Lung (tissue), 12 donors: ENCODE results near the gene ITGA1. TPM values are rescaled to one million over a fixed set of nuclear protein-coding genes. Genes with fewer than 3 reads are reported as not detected.

ENCODE experiments used
- ATAC-seq: fragments of 200-7000 bp; cut with Tn5 transposase; one replicate; pipeline ENCODE4 v1.9.1; 2020; ENCODE audit warnings: moderate number of reproducible peaks; ENCODE audit not compliant: insufficient read depth, low FRiP score
- DNase-seq, 3 donors: peaks; one replicate each; pipeline ENCODE4 v3.0.0-alpha.2; 2013 to 2017
- H3K27ac ChIP-seq, 2 donors: one replicate each; pipeline ENCODE4 v1.5.1; 2013; ENCODE audit warnings: mild to moderate bottlenecking in 2 of 2, moderate library complexity in 2 of 2, control low read depth in 1 of 2, inconsistent platforms in 1 of 2, low read depth in 1 of 2, low read length in 1 of 2
- H3K27me3 ChIP-seq, 3 donors: one replicate each; pipeline ENCODE4 v1.5.1; 2013; ENCODE audit warnings: low read length in 2 of 3; ENCODE audit not compliant: control insufficient read depth in 3 of 3, insufficient read depth in 3 of 3
- H3K36me3 ChIP-seq, 4 donors: one replicate each; pipeline ENCODE4 v1.5.1; 2013; ENCODE audit warnings: low read length in 4 of 4, mild to moderate bottlenecking in 1 of 4, moderate library complexity in 1 of 4; ENCODE audit not compliant: control insufficient read depth in 4 of 4, insufficient read depth in 4 of 4
- H3K4me1 ChIP-seq, 5 donors: one replicate each; pipeline ENCODE4 v1.5.1; 2013; ENCODE audit warnings: low read length in 5 of 5, mild to moderate bottlenecking in 2 of 5, moderate library complexity in 1 of 5; ENCODE audit not compliant: control insufficient read depth in 5 of 5, insufficient read depth in 5 of 5
- H3K4me3 ChIP-seq: one replicate; pipeline ENCODE4 v1.5.1; 2013; ENCODE audit warnings: mild to moderate bottlenecking, control low read depth, moderate library complexity
- H3K9ac ChIP-seq, 2 donors: one replicate each; pipeline ENCODE4 v1.5.1; 2013; ENCODE audit warnings: low read length in 2 of 2, control low read depth in 1 of 2; ENCODE audit not compliant: insufficient read depth in 1 of 2
- H3K9me3 ChIP-seq, 4 donors: one replicate each; pipeline ENCODE4 v1.5.1; 2013; ENCODE audit warnings: low read length in 3 of 4, mild to moderate bottlenecking in 1 of 4, moderate library complexity in 1 of 4; ENCODE audit not compliant: control insufficient read depth in 4 of 4, insufficient read depth in 3 of 4
- WGBS, 2 donors: extraction: QIAGEN DNeasy Blood & Tissue Kit; methylation state at CpG; one replicate each; pipeline ENCODE4 v1.1.7; 2013; 5-methylcytosine and 5-hydroxymethylcytosine counted together
- polyA plus RNA-seq, 2 donors: library from polyadenylated mRNA; stranded (reverse); fragments of 200-250 nt; gene quantifications; one replicate each; pipeline ENCODE4 v1.2.1, GENCODE V29; 2013
- total RNA-seq, 2 donors: library from RNA; depleted of rRNA in 1 of 2; stranded (reverse); fragments of >200 nt in 1 of 2; gene quantifications; one replicate each; pipeline ENCODE4 v1.2.1, GENCODE V29; 2014 to 2021
- TF ChIP-seq, protein P1 (sequence below): IDR thresholded peaks from 2 replicates; pipeline ENCODE4 v1.5.1; 2012; ENCODE audit warnings: mild to moderate bottlenecking; ENCODE audit errors: control extremely low read depth, extremely low read depth
- donor health status: control.
- donor health status: control.
- donor health status: Bipolar disorder and iron deficiency.
- donor health status: healthy.
- donor health status: DM: yes; HTN: yes; CAD: no.

ITGA1 gene
- total and polyA plus RNA-seq, 4 donors, result 8.8 to 119 (median 47.6) TPM

DNA sequence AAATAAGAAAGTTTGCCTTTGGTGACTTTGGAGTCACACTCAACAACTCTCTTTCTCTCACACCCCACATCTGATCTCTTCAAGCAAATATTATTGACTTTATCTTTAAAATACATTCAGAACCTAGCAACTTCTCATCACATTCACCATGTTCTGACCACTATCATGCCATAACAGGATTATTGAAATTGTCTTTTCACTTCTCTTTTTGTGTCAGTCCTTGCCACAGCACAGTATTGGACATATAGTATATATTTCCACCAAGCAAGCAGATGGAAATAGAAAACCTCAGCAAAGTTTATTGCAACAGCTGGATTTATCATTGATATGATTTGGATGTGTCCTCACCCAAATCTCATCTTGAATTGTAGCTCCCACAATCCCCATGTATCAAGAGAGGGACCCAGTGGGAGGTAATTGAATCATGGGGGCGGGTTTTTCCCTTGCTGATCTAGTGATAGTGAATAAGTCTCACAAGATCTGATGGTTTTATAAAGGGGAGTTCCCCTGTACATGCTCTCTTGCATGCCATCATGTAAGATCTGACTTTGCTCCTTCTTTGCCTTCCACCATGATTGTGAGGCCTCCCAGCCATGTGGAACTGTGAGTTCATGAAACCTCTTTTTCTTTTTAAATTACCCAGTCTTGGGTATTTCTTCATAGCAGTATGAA is 26.9 kb upstream of the ITGA1 start:
- peaks cover 0 to 4% (median 0%) of the 10 kb centered on the region in 5 donors for H3K4me1 ChIP-seq
- no peak overlapping the region for H3K27ac ChIP-seq
- no peaks in the 10 kb centered on the region for H3K9me3 ChIP-seq
- TF ChIP-seq, protein P1, sequence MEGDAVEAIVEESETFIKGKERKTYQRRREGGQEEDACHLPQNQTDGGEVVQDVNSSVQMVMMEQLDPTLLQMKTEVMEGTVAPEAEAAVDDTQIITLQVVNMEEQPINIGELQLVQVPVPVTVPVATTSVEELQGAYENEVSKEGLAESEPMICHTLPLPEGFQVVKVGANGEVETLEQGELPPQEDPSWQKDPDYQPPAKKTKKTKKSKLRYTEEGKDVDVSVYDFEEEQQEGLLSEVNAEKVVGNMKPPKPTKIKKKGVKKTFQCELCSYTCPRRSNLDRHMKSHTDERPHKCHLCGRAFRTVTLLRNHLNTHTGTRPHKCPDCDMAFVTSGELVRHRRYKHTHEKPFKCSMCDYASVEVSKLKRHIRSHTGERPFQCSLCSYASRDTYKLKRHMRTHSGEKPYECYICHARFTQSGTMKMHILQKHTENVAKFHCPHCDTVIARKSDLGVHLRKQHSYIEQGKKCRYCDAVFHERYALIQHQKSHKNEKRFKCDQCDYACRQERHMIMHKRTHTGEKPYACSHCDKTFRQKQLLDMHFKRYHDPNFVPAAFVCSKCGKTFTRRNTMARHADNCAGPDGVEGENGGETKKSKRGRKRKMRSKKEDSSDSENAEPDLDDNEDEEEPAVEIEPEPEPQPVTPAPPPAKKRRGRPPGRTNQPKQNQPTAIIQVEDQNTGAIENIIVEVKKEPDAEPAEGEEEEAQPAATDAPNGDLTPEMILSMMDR, result no peak
- WGBS, 2 donors, result 92 to 100% methylated on average over 1 of the region's 1 CpG
- no peak overlapping the region for H3K9ac ChIP-seq
- no peaks in the 10 kb centered on the region for H3K27me3 ChIP-seq
- H3K36me3 ChIP-seq, result no peaks in the 10 kb centered on the region
- H3K4me3 ChIP-seq, result no peak overlapping the region
- ATAC-seq, result no peak
- no peak for DNase-seq

DNA sequence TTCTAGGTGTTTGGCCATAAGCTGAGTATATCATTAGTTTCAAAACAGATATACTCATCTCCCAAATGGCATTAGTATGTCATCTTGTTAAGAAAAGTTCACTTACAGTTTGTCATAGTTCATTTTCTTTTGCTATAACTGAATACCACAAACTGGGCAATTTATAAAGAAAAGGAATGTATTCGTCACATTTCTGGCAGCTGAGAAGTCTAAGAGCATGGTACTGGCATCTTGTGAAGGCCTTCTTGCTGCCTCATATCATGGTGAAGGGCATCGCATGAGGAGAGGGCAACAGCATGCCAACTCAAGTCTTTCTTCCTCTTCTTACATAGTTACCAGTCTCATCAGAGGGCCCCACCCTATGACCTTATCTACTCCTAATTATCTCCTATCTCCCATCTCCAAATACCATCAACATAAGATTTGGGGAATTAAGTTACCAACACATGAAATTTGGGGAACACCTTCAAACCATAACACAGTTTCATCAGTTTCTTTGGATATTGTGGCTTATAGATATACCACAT is 20.4 kb upstream of the ITGA1 start:
- TF ChIP-seq, protein P1, result no peak
- H3K27ac ChIP-seq, result no peak overlapping the region
- 89 to 93% methylated on average over 2 of the region's 2 CpGs for WGBS, 2 donors

DNA sequence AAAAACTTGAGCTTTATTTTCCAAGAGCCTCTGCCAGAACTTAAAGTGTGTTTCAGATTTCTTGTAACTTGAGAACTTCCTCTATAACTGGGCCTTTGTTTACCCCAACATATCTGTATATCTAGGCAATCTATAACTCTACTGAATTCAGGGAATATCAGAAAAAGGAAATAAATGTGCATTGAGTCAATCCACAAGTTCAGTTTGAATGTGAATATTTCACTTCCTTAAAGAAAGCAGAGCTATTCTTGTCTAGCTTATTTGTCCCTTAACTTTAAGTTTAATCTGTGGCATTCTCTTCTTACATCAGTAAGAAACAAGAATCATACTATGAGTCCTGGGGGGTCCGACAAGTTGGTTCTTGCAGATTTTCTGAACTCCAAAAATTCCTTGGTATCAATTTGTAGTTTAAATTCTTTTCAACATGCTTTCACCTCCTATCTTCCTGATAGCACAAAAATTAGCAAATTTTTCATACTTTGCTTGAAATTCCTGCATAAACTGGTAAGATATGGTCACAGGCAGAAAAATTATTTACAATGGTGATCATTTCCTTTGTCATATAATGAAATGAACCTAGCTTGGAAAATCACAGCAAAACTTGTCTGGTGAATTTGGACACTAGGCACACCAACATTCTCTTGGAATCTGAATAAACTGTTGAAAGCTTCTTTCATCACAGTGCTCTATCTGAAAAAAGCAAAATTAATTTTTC is 19.8 kb upstream of the ITGA1 start:
- Histone ChIP-seq H3K27me3 (no peaks in the 10 kb centered on the region), H3K9me3 (no peaks in the 10 kb centered on the region), H3K36me3 (no peaks in the 10 kb centered on the region), H3K4me1 (peaks cover 0 to 6% (median 0%) of the 10 kb centered on the region in 5 donors), H3K9ac (no peak overlapping the region), H3K4me3 (no peak overlapping the region), H3K27ac (no peak overlapping the region)
- no peak for DNase-seq
- TF ChIP-seq, protein P1, result no peak
- no peak for ATAC-seq
- 80 to 94% methylated on average over 1 of the region's 1 CpG for WGBS, 2 donors

More for the DNA sequence above, 20.4 kb upstream of the ITGA1 start:
- Histone ChIP-seq H3K27me3 (no peaks in the 10 kb centered on the region), H3K9me3 (no peaks in the 10 kb centered on the region), H3K4me3 (no peak overlapping the region), H3K9ac (no peak overlapping the region), H3K36me3 (no peaks in the 10 kb centered on the region), H3K4me1 (peaks cover 0 to 6% (median 0%) of the 10 kb centered on the region in 5 donors)
- DNase-seq, result no peak
- ATAC-seq, result no peak
